Endothelial cell of umbilical vein (primary cell): ENCODE results near the gene MTA1.

Experiments used
- CTCF ChIP-seq, 2 donors: IDR thresholded peaks; 1 replicate in 1 of 2; 2 replicates in 1 of 2; pipeline ENCODE4 v1.5.1; 2011; ENCODE audit warnings: low read length in 2 of 2, mild to moderate bottlenecking in 2 of 2, moderate library complexity in 2 of 2, control low read depth in 1 of 2, inconsistent platforms in 1 of 2, low read depth in 1 of 2; ENCODE audit not compliant: insufficient read depth in 1 of 2; ENCODE audit errors: extremely low read depth in 1 of 2
- POLR2A ChIP-seq: IDR thresholded peaks from 2 replicates; pipeline ENCODE4 v1.6.1; 2012; ENCODE audit warnings: low read depth, mild to moderate bottlenecking, control low read depth, low read length

GRCh38 chr14:105387530-105387922 is 32.1 kb upstream of the MTA1 start:
- TF ChIP-seq POLR2A = no peak
- no peak for TF ChIP-seq CTCF (IDR thresholded peaks at IDR 0.05; ENCODE audit: extremely low read depth in 1 of 2, insufficient read depth in 1 of 2, low read depth in 1 of 2, low read length in 2 of 2)
